ENCODE data around the gene GAGE10.

GRCh38 chrX:49268702-49269009, 34.8 kb upstream of the GAGE10 start:
- no peak for TF ChIP-seq CTCF (conservative IDR thresholded peaks at IDR 0.05; ENCODE audit: low read length)
- TF ChIP-seq EZH2phosphoT487 (IDR thresholded peaks at IDR 0.05; ENCODE audit: borderline replicate concordance, low read depth, low read length), result no peak

Data from OCI-LY7 (cell line).